HepG2 (cell line): Measurements from ENCODE around the gene TBCCD1. TPM values are rescaled to one million over a fixed set of nuclear protein-coding genes. Genes with fewer than 3 reads are reported as not detected.

ENCODE experiments used
- ASH2L ChIP-seq: fragments of 300-600, 200-600 bp; sonication (generic); IDR thresholded peaks from 2 replicates; pipeline ENCODE4 v1.7.0; 2017; ENCODE audit warnings: low read depth, mild to moderate bottlenecking, moderate library complexity, mixed read lengths, low read length; ENCODE audit not compliant: insufficient read length
- CBX2 ChIP-seq, 2 experiments: fragments of 200-600 bp in 1 of 2; sonication (generic); formaldehyde crosslinking in 1 of 2; IDR thresholded peaks; 2 replicates each; pipeline versions ENCODE4 v1.7.0 to v1.8.1; 2018 to 2022; ENCODE audit warnings: low read depth in 2 of 2, low read length in 1 of 2, mild to moderate bottlenecking in 1 of 2, missing genetic modification reagents in 1 of 2
- CENPX ChIP-seq: sonication (generic); formaldehyde crosslinking; IDR thresholded peaks from 2 replicates; pipeline ENCODE4 v1.9.0; 2021; ENCODE audit warnings: mild to moderate bottlenecking, missing genetic modification reagents, moderate library complexity
- ERF ChIP-seq: IDR thresholded peaks from 2 replicates; pipeline ENCODE4 v1.6.1; 2018; ENCODE audit warnings: missing biosample characterization, missing genetic modification reagents
- FLYWCH1 ChIP-seq: sonication (generic); formaldehyde crosslinking; IDR thresholded peaks from 2 replicates; pipeline ENCODE4 v1.8.1; 2023; ENCODE audit warnings: mild to moderate bottlenecking, missing genetic modification reagents
- FOXJ3 ChIP-seq: sonication (generic); formaldehyde crosslinking; IDR thresholded peaks from 2 replicates; pipeline ENCODE4 v1.4.0; 2020; ENCODE audit warnings: missing genetic modification reagents, mild to moderate bottlenecking, borderline replicate concordance
- FOXK1 ChIP-seq: sonication (generic); formaldehyde crosslinking; IDR thresholded peaks from 2 replicates; pipeline ENCODE4 v1.4.0; 2020; ENCODE audit warnings: low read depth, missing genetic modification reagents, borderline replicate concordance
- HNF1B ChIP-seq: sonication (generic); formaldehyde crosslinking; IDR thresholded peaks from 2 replicates; pipeline ENCODE4 v1.5.1; 2020; ENCODE audit warnings: mild to moderate bottlenecking, moderate library complexity, missing genetic modification reagents
- HOXA9 ChIP-seq: sonication (generic); formaldehyde crosslinking; IDR thresholded peaks from 2 replicates; pipeline ENCODE4 v1.8.1; 2022; ENCODE audit warnings: missing genetic modification reagents, mild to moderate bottlenecking, moderate library complexity, borderline replicate concordance
- IKZF5 ChIP-seq: IDR thresholded peaks from 2 replicates; pipeline ENCODE4 v1.6.1; 2018; ENCODE audit warnings: missing genetic modification reagents, mild to moderate bottlenecking, missing compliant biosample characterization
- ISL2 ChIP-seq: sonication (generic); formaldehyde crosslinking; IDR thresholded peaks from 2 replicates; pipeline ENCODE4 v1.5.0; 2020; ENCODE audit warnings: missing genetic modification reagents
- MED1 ChIP-seq: sonication (generic); formaldehyde crosslinking; IDR thresholded peaks from 2 replicates; pipeline ENCODE4 v1.4.0; 2020; ENCODE audit warnings: missing genetic modification reagents
- MTERF4 ChIP-seq: sonication (generic); formaldehyde crosslinking; IDR thresholded peaks from 2 replicates; pipeline ENCODE4 v1.8.0; 2023; ENCODE audit warnings: mild to moderate bottlenecking, missing genetic modification reagents
- NFKBIZ ChIP-seq: IDR thresholded peaks from 2 replicates; pipeline ENCODE4 v1.6.1; 2018; ENCODE audit warnings: missing genetic modification reagents, missing compliant biosample characterization
- RNF2 ChIP-seq: fragments of 450-650 bp; conservative IDR thresholded peaks from 2 replicates; pipeline ENCODE4 v1.6.1; 2016; ENCODE audit warnings: low read depth
- RXRB ChIP-seq: IDR thresholded peaks from 2 replicates; pipeline ENCODE4 v1.6.1; 2016; ENCODE audit warnings: borderline replicate concordance, missing genetic modification reagents, missing compliant biosample characterization
- SOX5 ChIP-seq: IDR thresholded peaks from 2 replicates; pipeline ENCODE4 v1.6.1; 2016; ENCODE audit warnings: borderline replicate concordance
- SP2 ChIP-seq: sonication (generic); formaldehyde crosslinking; IDR thresholded peaks from 2 replicates; pipeline ENCODE4 v1.5.1; 2020; ENCODE audit warnings: mild to moderate bottlenecking, missing genetic modification reagents
- TEAD3 ChIP-seq: optimal IDR thresholded peaks from 2 replicates; pipeline ENCODE3; 2016; ENCODE audit warnings: borderline replicate concordance
- ZFX ChIP-seq: sonication (generic); formaldehyde crosslinking; IDR thresholded peaks from 2 replicates; pipeline ENCODE4 v1.4.0; 2020; ENCODE audit warnings: mild to moderate bottlenecking, low read depth, missing genetic modification reagents, moderate library complexity
- ZNF18 ChIP-seq: sonication (generic); formaldehyde crosslinking; IDR thresholded peaks from 2 replicates; pipeline ENCODE4 v1.8.0; 2022; ENCODE audit warnings: mild to moderate bottlenecking, missing genetic modification reagents; ENCODE audit not compliant: insufficient replicate concordance
- ZNF335 ChIP-seq: sonication (generic); formaldehyde crosslinking; IDR thresholded peaks from 2 replicates; pipeline ENCODE4 v1.4.0; 2020; ENCODE audit warnings: missing genetic modification reagents
- ZNF607 ChIP-seq: sonication (generic); formaldehyde crosslinking; IDR thresholded peaks from 2 replicates; pipeline ENCODE4 v1.5.1; 2020; ENCODE audit warnings: missing genetic modification reagents, mild to moderate bottlenecking, borderline replicate concordance
- ZNF773 ChIP-seq: sonication (generic); formaldehyde crosslinking; IDR thresholded peaks from 2 replicates; pipeline ENCODE4 v1.4.0; 2020; ENCODE audit warnings: missing genetic modification reagents, borderline replicate concordance
- ZNF782 ChIP-seq: sonication (generic); formaldehyde crosslinking; IDR thresholded peaks from 2 replicates; pipeline ENCODE4 v1.4.0; 2020; ENCODE audit warnings: missing genetic modification reagents, mild to moderate bottlenecking, borderline replicate concordance
- polyA plus RNA-seq, 8 experiments: library from polyadenylated mRNA; depleted of rRNA in 3 of 8; stranded (reverse) in 7 of 8; unstranded in 1 of 8; fragments of >200 nt; fragmentation: Illumina TruSeq in 4 of 8; extraction: Trizol in 4 of 8; gene quantifications; 2 replicates each; pipeline versions ENCODE4 v1.2.1 to v1.2.3, GENCODE V29; 2011 to 2016; ENCODE audit warnings: low read depth in 4 of 8, missing spikeins in 1 of 8, mixed read lengths in 1 of 8; ENCODE audit not compliant: insufficient read depth in 1 of 8
- total RNA-seq, 5 experiments: library from RNA; depleted of rRNA; stranded (reverse); fragments of >200 nt; fragmentation: Illumina TruSeq; extraction: Trizol; gene quantifications; 2 replicates each; pipeline ENCODE4 v1.2.3, GENCODE V29; 2016; ENCODE audit warnings: low read depth in 1 of 5

The TBCCD1 gene
- total and polyA plus RNA-seq, 2 of the 13 experiments (the other 11 are each of a cell fraction or from before 2014, with no cell fraction given), result 13.6 to 16.2 TPM

- no peak for TF ChIP-seq ZNF773 (CRISPR knock-in tag)
- TF ChIP-seq HOXA9 (CRISPR knock-in tag), result no peak; the same call in 1 of the 2 replicates
- peak; percentile 71 for TF ChIP-seq IKZF5 (CRISPR knock-in tag)
- no peak for TF ChIP-seq ZFX (CRISPR knock-in tag)
- TF ChIP-seq ZNF335, result no peak
- no peak for TF ChIP-seq ERF (CRISPR knock-in tag)
- TF ChIP-seq SOX5 (CRISPR knock-in tag), result no peak
- no peak for TF ChIP-seq CENPX (CRISPR knock-in tag)
- no peak for TF ChIP-seq ASH2L
- TF ChIP-seq CBX2 (IDR thresholded peaks at IDR 0.05; ENCODE audit: low read depth, low read length), result no peak
- TF ChIP-seq CBX2 (CRISPR knock-in tag; IDR thresholded peaks at IDR 0.05; ENCODE audit: low read depth), result no peak
- TF ChIP-seq RNF2, result no peak
- TF ChIP-seq FOXJ3 (CRISPR knock-in tag), result no peak
- peak; percentile 75 for TF ChIP-seq TEAD3 (CRISPR knock-in tag)
- TF ChIP-seq RXRB (CRISPR knock-in tag), result no peak
- no peak for TF ChIP-seq SP2
- no peak for TF ChIP-seq ZNF18 (CRISPR knock-in tag)
- TF ChIP-seq ZNF782, result peak; percentile 61; the same call in 1 of the 2 replicates
- no peak for TF ChIP-seq FOXK1 (CRISPR knock-in tag)
- no peak; the same call in 1 of the 2 replicates for TF ChIP-seq ISL2
- no peak for TF ChIP-seq ZNF607 (CRISPR knock-in tag)
- peak; percentile 77; the same call in 1 of the 2 replicates for TF ChIP-seq HNF1B (CRISPR knock-in tag)
- no peak for TF ChIP-seq NFKBIZ (CRISPR knock-in tag)
- TF ChIP-seq MTERF4 (CRISPR knock-in tag), result no peak
- peak; percentile 33; the same call in 1 of the 2 replicates for TF ChIP-seq MED1 (CRISPR knock-in tag)
- no peak; the same call in 1 of the 2 replicates for TF ChIP-seq FLYWCH1 (CRISPR knock-in tag)
Observed at GRCh38 chr3:186614597-186615483, 47.7 kb upstream of the TBCCD1 start (continued).
